ENCODE measurements around the gene ARFGEF3. TPM values are rescaled to one million over a fixed set of nuclear protein-coding genes. Genes with fewer than 3 reads are reported as not detected.

The ARFGEF3 gene
- total and polyA plus RNA-seq, 2 donors (not counting 1 experiment from before 2014, with no cell fraction given) = not detected

DNA sequence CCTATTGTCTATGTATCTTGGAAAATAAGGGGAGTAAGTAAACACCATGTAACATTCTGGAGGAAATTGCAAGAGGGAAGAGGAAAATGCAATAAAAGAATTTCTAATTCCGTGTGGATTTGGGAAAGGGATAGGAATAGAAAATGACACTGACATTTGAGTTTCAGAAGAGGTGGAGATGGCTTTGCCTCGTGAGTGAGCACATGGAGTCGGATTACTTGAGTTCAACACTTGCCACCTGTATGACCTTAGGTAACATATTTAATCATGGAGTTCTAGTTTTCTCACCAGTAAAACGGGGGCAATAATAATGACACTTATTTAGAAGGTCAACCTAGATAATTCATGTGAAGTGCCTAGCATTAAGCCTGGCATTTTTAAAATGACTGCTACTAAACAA lies 67.3 kb downstream of the ARFGEF3 start:
- H3K4me3 ChIP-seq (ENCODE audit: control extremely low read depth in 1 of 5, extremely low read depth in 1 of 5, insufficient read depth in 1 of 5, low read depth in 2 of 5, low read length in 4 of 5) = no peak overlapping the region
- peaks cover 0 to 10% (median 3%) of the 10 kb centered on the region in 4 experiments for H3K27me3 ChIP-seq (replicated peaks in 1 of 4; ENCODE audit: control extremely low read depth in 1 of 4, control insufficient read depth in 3 of 4, insufficient read depth in 4 of 4, low read length in 3 of 4)
- Mint-ChIP-seq H3K27me3 (peaks cover 16% of the 10 kb centered on the region), H3K27ac (no peak overlapping the region), H3K9me3 (ENCODE audit: insufficient read depth) (no peaks in the 10 kb centered on the region), H3K4me1 (peaks cover 15% of the 10 kb centered on the region), H3K4me3 (no peak overlapping the region)
- H3K4me2 ChIP-seq (replicated peaks; ENCODE audit: low read depth, low read length, poor library complexity, severe bottlenecking) = no peak overlapping the region
- H3K9me3 ChIP-seq (ENCODE audit: control extremely low read depth in 1 of 3, control insufficient read depth in 2 of 3, insufficient read depth in 1 of 3, low read length in 2 of 3) = no peaks in the 10 kb centered on the region
- H3K4me1 ChIP-seq (ENCODE audit: control insufficient read depth in 2 of 2, insufficient read depth in 2 of 2, low read length in 2 of 2) = peaks cover 6 to 10% of the 10 kb centered on the region in 2 donors
- DNase-seq (no peak), ATAC-seq (ENCODE audit: low read depth) (no peak)
- H3K79me2 ChIP-seq (ENCODE audit: control insufficient read depth, insufficient read depth, low read length) = no peaks in the 10 kb centered on the region
- H4K20me1 ChIP-seq (ENCODE audit: control insufficient read depth, insufficient read depth, low read length, poor library complexity, severe bottlenecking) = no peaks in the 10 kb centered on the region
- no peak overlapping the region for H3K27ac ChIP-seq (ENCODE audit: low read length in 2 of 2)
- TF ChIP-seq EZH2 (IDR thresholded peaks at IDR 0.05; ENCODE audit: borderline replicate concordance, insufficient read depth, low read depth, low read length, poor library complexity, severe bottlenecking) = no peak
- TF ChIP-seq, protein P1, sequence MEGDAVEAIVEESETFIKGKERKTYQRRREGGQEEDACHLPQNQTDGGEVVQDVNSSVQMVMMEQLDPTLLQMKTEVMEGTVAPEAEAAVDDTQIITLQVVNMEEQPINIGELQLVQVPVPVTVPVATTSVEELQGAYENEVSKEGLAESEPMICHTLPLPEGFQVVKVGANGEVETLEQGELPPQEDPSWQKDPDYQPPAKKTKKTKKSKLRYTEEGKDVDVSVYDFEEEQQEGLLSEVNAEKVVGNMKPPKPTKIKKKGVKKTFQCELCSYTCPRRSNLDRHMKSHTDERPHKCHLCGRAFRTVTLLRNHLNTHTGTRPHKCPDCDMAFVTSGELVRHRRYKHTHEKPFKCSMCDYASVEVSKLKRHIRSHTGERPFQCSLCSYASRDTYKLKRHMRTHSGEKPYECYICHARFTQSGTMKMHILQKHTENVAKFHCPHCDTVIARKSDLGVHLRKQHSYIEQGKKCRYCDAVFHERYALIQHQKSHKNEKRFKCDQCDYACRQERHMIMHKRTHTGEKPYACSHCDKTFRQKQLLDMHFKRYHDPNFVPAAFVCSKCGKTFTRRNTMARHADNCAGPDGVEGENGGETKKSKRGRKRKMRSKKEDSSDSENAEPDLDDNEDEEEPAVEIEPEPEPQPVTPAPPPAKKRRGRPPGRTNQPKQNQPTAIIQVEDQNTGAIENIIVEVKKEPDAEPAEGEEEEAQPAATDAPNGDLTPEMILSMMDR (IDR thresholded peaks at IDR 0.05) = no peak
- 100% methylated on average over 1 of the region's 4 CpGs for WGBS (ENCODE audit: insufficient coverage)
- H3K36me3 ChIP-seq (replicated peaks in 1 of 2; ENCODE audit: control extremely low read depth in 1 of 2, control insufficient read depth in 1 of 2, extremely low read depth in 1 of 2, insufficient read depth in 2 of 2, low read length in 1 of 2) = no peaks in the 10 kb centered on the region
- intact Hi-C loops (cut with micrococcal nuclease) = no loop called here
- H2AFZ ChIP-seq (ENCODE audit: insufficient read depth, low read depth, low read length, poor library complexity, severe bottlenecking) = no peak overlapping the region
- CTCF ChIA-PET = no interaction called here
- POLR2A ChIA-PET = no interaction called here
- no peak overlapping the region for H3K9ac ChIP-seq (ENCODE audit: low read length)

GRCh38 chr6:138229663-138230179 lies 68.0 kb downstream of the ARFGEF3 start:
- H3K79me2 ChIP-seq (ENCODE audit: control insufficient read depth, insufficient read depth, low read length) = no peaks in the 10 kb centered on the region
- no peak overlapping the region for H3K4me3 Mint-ChIP-seq
- peaks cover 6 to 10% of the 10 kb centered on the region in 2 donors for H3K4me1 ChIP-seq (ENCODE audit: control insufficient read depth in 2 of 2, insufficient read depth in 2 of 2, low read length in 2 of 2)
- H3K9ac ChIP-seq (ENCODE audit: low read length) = no peak overlapping the region
- H3K27ac Mint-ChIP-seq = no peak overlapping the region
- H3K4me3 ChIP-seq (ENCODE audit: control extremely low read depth in 1 of 5, extremely low read depth in 1 of 5, insufficient read depth in 1 of 5, low read depth in 2 of 5, low read length in 4 of 5) = no peak overlapping the region
- intact Hi-C loops (cut with micrococcal nuclease) = no loop called here
- no peaks in the 10 kb centered on the region for H3K9me3 ChIP-seq (ENCODE audit: control extremely low read depth in 1 of 3, control insufficient read depth in 2 of 3, insufficient read depth in 1 of 3, low read length in 2 of 3)
- no peaks in the 10 kb centered on the region for H4K20me1 ChIP-seq (ENCODE audit: control insufficient read depth, insufficient read depth, low read length, poor library complexity, severe bottlenecking)
- H3K9me3 Mint-ChIP-seq (ENCODE audit: insufficient read depth) = no peaks in the 10 kb centered on the region
- H3K27me3 ChIP-seq (replicated peaks in 1 of 4; ENCODE audit: control extremely low read depth in 1 of 4, control insufficient read depth in 3 of 4, insufficient read depth in 4 of 4, low read length in 3 of 4) = peaks cover 0 to 10% (median 2%) of the 10 kb centered on the region in 4 experiments
- DNase-seq = no peak
- H3K36me3 ChIP-seq (replicated peaks in 1 of 2; ENCODE audit: control extremely low read depth in 1 of 2, control insufficient read depth in 1 of 2, extremely low read depth in 1 of 2, insufficient read depth in 2 of 2, low read length in 1 of 2) = no peaks in the 10 kb centered on the region
- no peak for ATAC-seq (ENCODE audit: low read depth)
- H3K4me2 ChIP-seq (replicated peaks; ENCODE audit: low read depth, low read length, poor library complexity, severe bottlenecking) = no peak overlapping the region
- peaks cover 15% of the 10 kb centered on the region for H3K4me1 Mint-ChIP-seq
- 95% methylated on average over 7 of the region's 11 CpGs for WGBS (ENCODE audit: insufficient coverage)
- CTCF ChIA-PET = no interaction called here
- TF ChIP-seq, protein P1 (IDR thresholded peaks at IDR 0.05) = no peak
- TF ChIP-seq EZH2 (IDR thresholded peaks at IDR 0.05; ENCODE audit: borderline replicate concordance, insufficient read depth, low read depth, low read length, poor library complexity, severe bottlenecking) = no peak
- H2AFZ ChIP-seq (ENCODE audit: insufficient read depth, low read depth, low read length, poor library complexity, severe bottlenecking) = no peak overlapping the region
- peaks cover 16% of the 10 kb centered on the region for H3K27me3 Mint-ChIP-seq
- POLR2A ChIA-PET = no interaction called here
- no peak overlapping the region for H3K27ac ChIP-seq (ENCODE audit: low read length in 2 of 2)
